ENCODE data around the gene CYTH4.

The CYTH4 gene

GRCh38 chr22:37273126-37273845, 9.0 kb upstream of the CYTH4 start:
- DNase-seq = peak in 1 of 2 donors; percentile 21

- DNase-seq = no peak
Measured at GRCh38 chr22:37273846-37274225, 8.5 kb upstream of the CYTH4 start.

- peak; percentile 30 to 45 for DNase-seq
Measured at GRCh38 chr22:37274380-37274862, 7.9 kb upstream of the CYTH4 start.

- DNase-seq = no peak
Measured at GRCh38 chr22:37275134-37275533, 7.2 kb upstream of the CYTH4 start.

GRCh38 chr22:37275622-37276021, 6.7 kb upstream of the CYTH4 start:
- no peak for DNase-seq

- DNase-seq = no peak
Measured at GRCh38 chr22:37276776-37277175, 5.5 kb upstream of the CYTH4 start.

GRCh38 chr22:37277384-37277783, 4.9 kb upstream of the CYTH4 start:
- no peak for DNase-seq

- DNase-seq = no peak
Measured at GRCh38 chr22:37278261-37278660, 4.0 kb upstream of the CYTH4 start.

- DNase-seq = no peak
Measured at GRCh38 chr22:37279331-37280181, 2.8 kb upstream of the CYTH4 start.

- DNase-seq = no peak
Measured at GRCh38 chr22:37280718-37281117, 1.6 kb upstream of the CYTH4 start.

GRCh38 chr22:37281195-37281594, 1.1 kb upstream of the CYTH4 start:
- no peak for DNase-seq

- no peak for DNase-seq
Measured at GRCh38 chr22:37281646-37282384, 493 bp upstream of the CYTH4 start.

GRCh38 chr22:37283393-37283937, 1.2 kb downstream of the CYTH4 start:
- no peak for DNase-seq

GRCh38 chr22:37284126-37284804, 2.0 kb downstream of the CYTH4 start:
- DNase-seq = no peak

GRCh38 chr22:37284805-37285355, 2.6 kb downstream of the CYTH4 start:
- peak; percentile 43 to 97 for DNase-seq

GRCh38 chr22:37285937-37286336, 3.6 kb downstream of the CYTH4 start:
- no peak for DNase-seq

- no peak for DNase-seq
Measured at GRCh38 chr22:37287550-37287951, 5.2 kb downstream of the CYTH4 start.

- DNase-seq = no peak
Measured at GRCh38 chr22:37288521-37288920, 6.2 kb downstream of the CYTH4 start.

- DNase-seq = no peak
Measured at GRCh38 chr22:37289156-37289735, 6.9 kb downstream of the CYTH4 start.

GRCh38 chr22:37290737-37291136, 8.4 kb downstream of the CYTH4 start:
- no peak for DNase-seq

- DNase-seq = no peak
Measured at GRCh38 chr22:37291559-37292298, 9.4 kb downstream of the CYTH4 start.
